Hepatic stellate cell (primary cell): ENCODE measurements around the gene CASP10.

Experiments
- DNase-seq: peaks from one replicate; pipeline ENCODE4 v3.0.0; 2011; ENCODE audit warnings: low spot score

Gene CASP10

GRCh38 chr2:201260302-201260800, 77.4 kb downstream of the CASP10 start, which contains the start of gene CASP8:
Gene CASP8, plus strand, starts transcription at chr2:201260536. Its CDS starts 5,951 bp downstream, at chr2:201266487.
- DNase-seq: no peak

GRCh38 chr2:201261471-201261870, 78.5 kb downstream of the CASP10 start:
- DNase-seq: no peak

GRCh38 chr2:201261906-201262305, 79.0 kb downstream of the CASP10 start:
- DNase-seq: no peak

GRCh38 chr2:201262718-201263117, 79.8 kb downstream of the CASP10 start:
- no peak for DNase-seq

GRCh38 chr2:201263779-201264178, 80.8 kb downstream of the CASP10 start:
- no peak for DNase-seq

DNA sequence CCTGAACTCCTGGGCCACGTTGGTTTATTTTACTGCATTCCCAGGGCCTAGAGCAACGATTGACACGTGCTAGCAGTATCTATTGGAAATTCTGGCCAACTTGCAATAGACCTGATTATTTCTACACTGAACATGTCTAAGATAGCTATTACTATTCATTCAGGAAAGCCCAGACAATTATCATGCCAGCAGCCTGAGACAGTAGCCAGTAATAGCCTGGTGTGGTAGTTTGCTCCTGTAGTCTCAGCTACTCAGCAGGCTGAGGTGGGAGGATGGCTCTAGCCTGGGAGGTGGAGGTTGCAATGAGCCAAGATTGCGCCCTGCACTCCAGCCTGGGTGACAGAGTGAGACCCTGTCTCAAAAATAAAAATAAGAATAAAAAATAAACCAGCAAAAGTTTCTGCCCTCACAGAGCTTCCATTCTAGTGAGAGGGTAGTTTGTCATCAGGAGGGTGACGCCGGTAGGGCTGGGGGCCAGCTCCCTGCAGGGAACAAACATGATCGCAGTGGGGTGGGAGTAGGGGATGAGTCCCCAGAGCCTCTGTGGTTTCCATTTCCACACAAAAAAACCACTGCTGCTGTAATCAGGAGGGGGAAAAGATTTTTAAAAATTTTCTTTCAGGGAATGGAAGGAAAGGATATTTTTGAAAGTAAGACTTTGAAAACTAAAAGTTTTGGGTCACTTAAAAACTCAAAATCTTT, 81.7 kb downstream of the CASP10 start:
- no peak for DNase-seq

- no peak for DNase-seq
These were observed 83.7 kb downstream of the CASP10 start for GRCh38 chr2:201266629-201267028.

GRCh38 chr2:201267278-201268030, 84.5 kb downstream of the CASP10 start:
- no peak for DNase-seq

DNA sequence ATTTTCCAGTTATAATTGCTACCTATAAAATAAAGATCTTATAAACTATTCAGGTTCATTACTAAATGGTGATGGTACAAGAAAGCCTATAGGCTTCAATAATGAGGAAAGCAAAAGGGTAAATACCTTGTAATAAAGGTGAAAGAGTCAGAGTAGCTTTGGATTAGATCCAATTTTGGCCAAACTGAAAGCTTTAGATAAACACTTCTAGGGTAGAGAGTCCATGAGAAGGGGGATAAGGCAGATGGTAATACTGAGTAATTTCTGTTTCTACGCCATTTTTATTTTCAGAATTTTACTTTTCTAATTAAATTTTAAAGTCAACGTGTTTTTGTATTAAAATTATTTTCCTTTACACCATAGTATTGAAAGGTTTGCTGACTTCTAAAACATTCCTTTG, 86.8 kb downstream of the CASP10 start:
- DNase-seq: no peak

DNA sequence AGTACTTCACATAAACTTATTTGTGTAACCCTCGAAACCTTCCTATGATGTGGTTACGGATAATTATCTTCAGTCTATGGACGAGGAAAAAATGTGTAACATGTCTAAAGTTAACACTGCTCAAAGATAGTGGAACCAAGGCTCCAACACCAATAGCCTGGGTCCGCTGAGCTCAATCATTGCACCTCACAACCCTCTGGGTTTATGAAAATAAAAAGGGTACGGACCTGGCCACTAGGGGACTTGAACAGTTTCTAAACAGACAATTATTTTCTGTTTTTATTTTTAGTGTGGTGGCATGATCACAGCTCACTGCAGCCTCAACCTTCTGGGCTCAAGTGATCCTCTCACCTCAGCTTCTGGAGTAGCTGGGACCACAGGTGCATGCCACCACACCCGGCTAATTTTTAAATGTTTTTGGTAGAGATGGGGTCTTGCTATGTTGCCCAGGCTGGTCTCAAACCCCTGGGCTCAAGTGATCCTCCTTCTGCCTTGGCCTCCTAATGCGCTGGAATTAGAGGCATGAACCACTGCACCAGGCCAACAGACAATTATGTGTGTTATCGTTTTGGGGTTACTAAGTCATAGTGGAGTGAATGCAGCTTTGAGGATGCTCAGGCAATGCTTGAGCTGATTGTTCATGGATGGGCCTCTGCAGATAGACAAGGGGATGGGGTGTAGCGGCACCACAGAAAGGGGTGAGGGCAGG, 87.5 kb downstream of the CASP10 start:
- no peak for DNase-seq

- DNase-seq: no peak
These were observed 89.0 kb downstream of the CASP10 start for GRCh38 chr2:201271917-201272316.

DNA sequence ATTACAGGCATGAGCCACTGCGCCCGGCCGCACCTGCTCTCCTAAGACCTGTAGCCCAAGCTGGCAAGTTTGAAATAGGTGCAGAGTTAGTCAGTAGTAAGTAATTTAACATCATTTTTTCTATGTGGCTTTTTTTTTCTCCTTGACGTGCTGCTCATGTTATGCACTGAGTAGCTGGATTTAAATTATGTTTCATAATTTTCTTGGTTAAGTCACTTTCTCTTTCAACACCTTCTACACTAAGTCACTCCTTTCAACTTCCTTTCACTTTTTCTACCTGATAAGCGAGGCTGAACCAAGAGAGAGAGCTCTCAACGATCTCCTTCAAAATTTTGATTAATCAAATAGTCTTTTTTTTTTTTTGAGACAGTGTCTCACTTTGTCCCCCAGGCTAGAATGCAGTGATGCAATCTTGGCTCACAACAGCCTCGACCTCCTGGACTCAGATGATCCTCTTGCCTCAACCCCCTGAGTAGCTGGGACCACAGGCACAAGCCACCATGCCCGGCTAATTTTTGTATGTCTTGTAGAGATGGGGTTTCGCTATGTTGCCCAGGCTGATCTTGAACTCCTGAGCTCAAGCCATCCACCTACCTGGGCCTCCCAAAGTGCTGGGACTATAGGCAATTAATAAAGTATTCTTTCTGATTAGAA, 90.5 kb downstream of the CASP10 start:
- no peak for DNase-seq

DNA sequence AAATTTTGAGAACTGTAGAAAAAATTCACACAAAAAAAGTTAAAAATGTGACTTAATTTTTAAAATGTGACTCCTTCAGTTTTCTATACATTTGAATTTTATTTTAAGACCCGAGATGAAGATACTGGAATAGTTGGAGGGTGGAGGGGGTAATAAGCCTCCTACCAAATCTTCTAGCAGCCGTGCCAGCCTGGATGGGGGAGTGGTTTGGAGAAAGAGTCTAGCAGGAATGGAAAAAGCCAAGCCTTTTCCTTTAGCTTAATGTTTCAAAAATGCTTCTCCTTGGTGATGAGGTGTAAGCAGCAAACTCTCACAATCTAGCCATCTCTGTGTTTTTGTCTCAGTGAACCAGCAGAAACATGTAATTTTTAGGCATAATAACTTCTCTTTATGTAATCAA, 92.1 kb downstream of the CASP10 start:
- DNase-seq: no peak

- no peak for DNase-seq
These were observed 93.0 kb downstream of the CASP10 start for GRCh38 chr2:201275990-201276389.

- DNase-seq: no peak
These were observed 93.6 kb downstream of the CASP10 start for GRCh38 chr2:201276511-201276910.
